Nephron progenitor cell (in vitro differentiated cells): ENCODE measurements around the gene SIGLEC8.

Experiments used
- DNase-seq: peaks from one replicate; pipeline ENCODE4 v3.0.0; 2021
- H3K27ac Mint-ChIP-seq: 2 replicates; pipeline ENCODE4 v1.8.0; 2021; ENCODE audit warnings: mild to moderate bottlenecking, moderate library complexity, mixed read lengths
- H3K27me3 Mint-ChIP-seq: 2 replicates; pipeline ENCODE4 v1.8.0; 2021; ENCODE audit warnings: mild to moderate bottlenecking, low read depth, mixed read lengths; ENCODE audit not compliant: poor library complexity
- H3K36me3 Mint-ChIP-seq: 2 replicates; pipeline ENCODE4 v1.8.0; 2021; ENCODE audit warnings: low read depth, mixed read lengths
- H3K4me1 Mint-ChIP-seq: 2 replicates; pipeline ENCODE4 v1.8.0; 2021; ENCODE audit warnings: mixed read lengths
- H3K4me3 Mint-ChIP-seq: 2 replicates; pipeline ENCODE4 v1.8.0; 2021; ENCODE audit warnings: mild to moderate bottlenecking, moderate library complexity, mixed read lengths
- H3K9me3 Mint-ChIP-seq: 2 replicates; pipeline ENCODE4 v1.8.0; 2021; ENCODE audit warnings: mild to moderate bottlenecking, moderate library complexity, mixed read lengths
- CTCF ChIP-seq: fragments of 200-600 bp; sonication (generic); IDR thresholded peaks from 2 replicates; pipeline ENCODE4 v1.5.0; 2021; ENCODE audit warnings: antibody characterized with exemption

SIGLEC8 gene

DNA sequence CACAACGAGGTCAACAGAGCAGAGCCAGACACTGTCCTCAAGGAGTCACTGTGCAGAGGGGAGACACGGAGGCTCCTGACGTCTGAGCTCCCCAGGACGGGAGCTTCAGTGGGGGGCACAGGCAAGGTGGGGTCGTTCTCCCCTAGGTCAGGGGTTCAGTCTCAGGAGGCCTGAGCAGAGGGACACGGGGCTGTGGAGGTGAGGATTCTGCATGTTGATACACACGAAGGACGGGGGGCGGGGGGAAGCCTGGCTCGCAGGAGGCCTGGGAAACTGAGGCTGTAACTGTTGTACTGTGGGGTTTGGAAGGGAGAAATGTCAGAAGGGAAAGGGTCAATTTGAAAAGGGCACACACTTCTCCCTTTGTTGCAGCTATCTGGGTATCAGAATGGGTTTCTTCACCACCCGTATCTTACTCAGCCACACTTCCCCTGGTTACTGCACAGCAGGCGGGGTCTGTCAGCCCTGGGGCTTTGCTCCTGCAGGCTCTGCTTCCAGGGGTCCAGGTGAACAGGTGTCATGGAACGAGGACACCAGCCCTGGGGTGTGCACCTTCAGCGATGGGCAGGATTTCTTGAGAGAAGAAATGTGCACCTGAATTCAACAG lies 748 bp upstream of the SIGLEC8 start:
- no peak overlapping the region for H3K27ac Mint-ChIP-seq
- H3K36me3 Mint-ChIP-seq: no peaks in the 10 kb centered on the region
- no peaks in the 10 kb centered on the region for H3K4me1 Mint-ChIP-seq
- H3K27me3 Mint-ChIP-seq: peaks cover 14% of the 10 kb centered on the region
- H3K4me3 Mint-ChIP-seq: no peak overlapping the region
- peaks cover 56% of the 10 kb centered on the region for H3K9me3 Mint-ChIP-seq
- DNase-seq: no peak
- no peak for TF ChIP-seq CTCF

DNA sequence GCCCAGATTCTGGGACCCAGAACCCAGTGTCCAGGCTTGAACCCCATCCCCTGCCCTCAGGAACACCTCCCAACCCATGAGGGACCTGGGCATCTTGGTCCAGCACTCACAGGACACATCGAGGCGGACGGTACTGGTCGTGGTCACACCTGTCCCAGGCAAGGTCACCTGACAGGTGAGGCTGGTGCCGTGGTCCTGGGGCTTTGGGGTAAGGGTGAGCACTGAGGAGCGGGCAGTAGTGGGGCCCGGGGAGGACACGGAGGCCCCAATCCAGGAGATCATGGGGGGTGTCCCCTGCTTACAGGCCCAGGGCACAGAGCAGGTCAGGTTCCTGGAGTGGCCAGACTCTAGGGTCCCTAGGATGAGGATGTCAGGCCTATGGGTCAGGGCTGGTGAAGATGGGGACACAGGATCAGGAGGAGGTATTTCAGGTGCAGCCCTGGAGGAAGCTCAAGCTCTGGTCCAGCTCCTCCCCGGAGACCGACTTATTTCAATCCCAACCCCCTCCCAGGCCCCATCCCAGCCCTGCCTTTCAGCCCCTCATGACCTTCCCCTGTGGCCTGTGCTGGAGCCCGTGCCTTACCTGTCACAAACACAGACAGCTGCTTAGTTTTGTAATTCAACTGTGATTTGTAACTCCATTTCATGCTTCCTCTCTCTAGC lies 772 bp downstream of the SIGLEC8 start:
- no peak overlapping the region for H3K4me3 Mint-ChIP-seq
- no peak for DNase-seq
- no peak overlapping the region for H3K27ac Mint-ChIP-seq
- no peaks in the 10 kb centered on the region for H3K4me1 Mint-ChIP-seq
- TF ChIP-seq CTCF: no peak
- H3K36me3 Mint-ChIP-seq: no peaks in the 10 kb centered on the region
- H3K9me3 Mint-ChIP-seq: peaks cover 60% of the 10 kb centered on the region
- H3K27me3 Mint-ChIP-seq: peaks cover 9% of the 10 kb centered on the region

DNA sequence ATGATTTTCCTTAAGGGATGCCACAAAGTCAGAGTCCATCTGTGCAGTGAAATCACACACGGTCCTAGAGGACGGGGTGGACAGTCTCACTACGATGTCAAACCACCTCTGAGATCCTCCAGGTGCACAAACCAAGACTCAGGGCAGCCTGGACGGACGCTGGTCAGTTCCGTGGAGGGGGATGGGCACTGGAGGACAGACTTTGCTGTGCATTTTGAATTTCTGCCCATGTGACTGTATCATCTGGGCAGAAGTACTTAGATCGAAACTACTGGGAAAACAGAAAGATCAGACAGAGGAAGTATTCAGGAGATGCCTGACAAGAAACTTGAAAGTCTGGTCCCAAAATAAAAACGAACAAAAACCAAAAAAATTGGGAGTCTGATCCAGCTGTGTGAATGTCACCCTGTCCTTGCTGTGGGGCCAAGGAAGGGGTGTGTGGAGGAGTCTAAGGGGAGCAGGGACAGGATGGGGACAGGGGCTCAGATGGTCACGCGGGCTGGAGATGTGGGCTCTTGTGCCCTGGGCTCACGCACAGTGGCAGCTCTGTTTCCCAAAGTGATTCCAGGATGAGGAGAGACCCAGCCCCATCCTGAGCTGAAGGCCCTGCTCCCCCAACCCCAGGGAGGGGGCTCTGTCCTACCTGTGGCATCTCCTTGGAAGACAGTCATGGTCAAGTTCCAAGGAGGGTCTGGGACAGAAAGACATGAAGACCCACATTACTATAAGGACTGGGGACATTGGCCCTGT lies 1.5 kb downstream of the SIGLEC8 start:
- H3K9me3 Mint-ChIP-seq: peaks cover 68% of the 10 kb centered on the region
- no peak for TF ChIP-seq CTCF
- no peak overlapping the region for H3K27ac Mint-ChIP-seq
- H3K27me3 Mint-ChIP-seq: peaks cover 12% of the 10 kb centered on the region
- H3K4me3 Mint-ChIP-seq: no peak overlapping the region
- H3K4me1 Mint-ChIP-seq: no peaks in the 10 kb centered on the region
- no peaks in the 10 kb centered on the region for H3K36me3 Mint-ChIP-seq
- DNase-seq: no peak

DNA sequence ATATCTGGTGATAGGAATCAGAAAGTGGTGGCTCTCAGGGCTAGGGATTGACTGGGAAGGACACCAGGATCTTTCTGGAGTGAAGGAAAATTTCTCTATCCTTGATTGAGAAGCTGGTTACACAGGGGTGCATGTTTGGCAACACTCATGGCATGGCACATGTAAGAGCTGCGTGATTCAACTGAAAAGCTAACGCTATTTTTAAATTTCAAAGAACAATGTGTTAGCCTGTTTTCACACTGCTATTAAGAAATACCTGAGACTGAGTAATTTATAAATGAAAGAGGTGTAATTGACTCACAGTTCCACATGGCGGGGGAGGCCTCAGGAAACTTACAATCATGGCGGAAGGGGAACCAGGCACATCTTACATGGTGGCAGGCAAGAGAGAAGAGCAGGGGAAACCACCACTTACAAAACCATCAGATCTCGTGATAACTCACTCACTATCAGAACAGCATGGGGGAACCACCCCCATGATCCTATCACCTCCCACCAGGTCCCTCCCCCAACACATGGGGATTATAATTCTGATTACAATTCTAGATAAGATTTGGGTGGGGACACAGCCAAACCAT lies 7.4 kb downstream of the SIGLEC8 start:
- TF ChIP-seq CTCF: no peak
- Mint-ChIP-seq H3K9me3 (peaks cover 77% of the 10 kb centered on the region), H3K4me1 (no peaks in the 10 kb centered on the region), H3K27me3 (peaks cover 15% of the 10 kb centered on the region), H3K36me3 (no peaks in the 10 kb centered on the region), H3K27ac (no peak overlapping the region), H3K4me3 (no peak overlapping the region)
- DNase-seq: no peak

GRCh38 chr19:51448411-51449016 lies 9.7 kb downstream of the SIGLEC8 start:
- Mint-ChIP-seq H3K9me3 (peaks cover 63% of the 10 kb centered on the region), H3K27me3 (peaks cover 10% of the 10 kb centered on the region)
- DNase-seq: no peak

More at GRCh38 chr19:51448411-51449016, 9.7 kb downstream of the SIGLEC8 start:
- Mint-ChIP-seq H3K27ac (no peak overlapping the region), H3K4me1 (no peaks in the 10 kb centered on the region), H3K36me3 (no peaks in the 10 kb centered on the region), H3K4me3 (no peak overlapping the region)
- TF ChIP-seq CTCF: no peak
